DND-41 (cell line): Measurements from ENCODE around the gene ARPIN.

Source experiments
- EZH2 ChIP-seq: IDR thresholded peaks from 3 replicates; pipeline ENCODE4 v1.6.1; 2012; ENCODE audit warnings: borderline replicate concordance, low read depth, mild to moderate bottlenecking, moderate library complexity, low read length, inconsistent platforms; ENCODE audit not compliant: severe bottlenecking
- TF ChIP-seq, protein P1 (sequence below): IDR thresholded peaks from 2 replicates; pipeline ENCODE4 v1.5.1; 2012; ENCODE audit warnings: borderline replicate concordance, low read length, moderate library complexity, mild to moderate bottlenecking; ENCODE audit not compliant: poor library complexity, severe bottlenecking; ENCODE audit errors: extremely low read depth

DNA sequence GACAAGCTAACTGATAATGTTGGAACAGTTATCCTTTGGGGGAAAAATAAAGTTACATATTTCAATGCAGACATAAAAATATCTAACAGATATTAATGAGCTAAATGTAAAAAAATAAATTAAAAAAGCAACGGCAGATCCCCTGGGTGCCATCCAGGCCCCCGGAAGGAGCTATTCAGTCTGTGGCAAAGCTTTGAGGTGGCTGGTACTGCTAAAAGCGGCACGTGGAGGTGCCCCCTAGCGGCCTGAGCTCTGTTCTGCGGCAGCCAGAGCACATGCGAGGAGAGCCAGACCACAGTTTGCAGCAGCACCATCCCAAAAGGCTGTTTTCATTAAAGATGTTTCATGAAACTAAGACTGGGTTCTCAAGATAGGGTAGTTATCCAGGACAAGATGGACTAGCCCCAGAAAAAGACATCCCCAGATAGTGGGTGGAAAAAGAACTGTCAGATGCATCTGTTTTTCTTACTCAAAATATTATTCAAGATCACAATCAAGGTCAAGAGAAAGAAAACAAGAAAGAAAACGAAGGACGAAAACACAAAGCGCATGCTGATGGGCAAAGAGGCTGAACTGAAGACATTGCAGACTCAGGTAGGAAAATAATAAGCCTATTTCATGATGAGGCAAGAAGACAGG lies 37.7 kb downstream of the ARPIN start:
- TF ChIP-seq, protein P1, sequence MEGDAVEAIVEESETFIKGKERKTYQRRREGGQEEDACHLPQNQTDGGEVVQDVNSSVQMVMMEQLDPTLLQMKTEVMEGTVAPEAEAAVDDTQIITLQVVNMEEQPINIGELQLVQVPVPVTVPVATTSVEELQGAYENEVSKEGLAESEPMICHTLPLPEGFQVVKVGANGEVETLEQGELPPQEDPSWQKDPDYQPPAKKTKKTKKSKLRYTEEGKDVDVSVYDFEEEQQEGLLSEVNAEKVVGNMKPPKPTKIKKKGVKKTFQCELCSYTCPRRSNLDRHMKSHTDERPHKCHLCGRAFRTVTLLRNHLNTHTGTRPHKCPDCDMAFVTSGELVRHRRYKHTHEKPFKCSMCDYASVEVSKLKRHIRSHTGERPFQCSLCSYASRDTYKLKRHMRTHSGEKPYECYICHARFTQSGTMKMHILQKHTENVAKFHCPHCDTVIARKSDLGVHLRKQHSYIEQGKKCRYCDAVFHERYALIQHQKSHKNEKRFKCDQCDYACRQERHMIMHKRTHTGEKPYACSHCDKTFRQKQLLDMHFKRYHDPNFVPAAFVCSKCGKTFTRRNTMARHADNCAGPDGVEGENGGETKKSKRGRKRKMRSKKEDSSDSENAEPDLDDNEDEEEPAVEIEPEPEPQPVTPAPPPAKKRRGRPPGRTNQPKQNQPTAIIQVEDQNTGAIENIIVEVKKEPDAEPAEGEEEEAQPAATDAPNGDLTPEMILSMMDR, result peak; percentile 95
- TF ChIP-seq EZH2, result no peak
